NCI-H1436 treated with DMSO at 0.1 percent for 48 hours (cell line): Measurements from ENCODE around the gene FOLR1.
"Not testable (repeated sequence)": the region's sequence is repeated elsewhere in the genome, so short reads cannot be mapped to it uniquely, and the experiment has no call there.

ENCODE experiments used
- DNase-seq: peaks from one replicate; lab custom pipeline; 2025; lab: John Stamatoyannopoulos, UW

The FOLR1 gene

GRCh38 chr11:72191961-72192381 lies at the start of gene FOLR1:
Gene FOLR1, plus strand, starts transcription at chr11:72192140. Its CDS starts 34 bp downstream, at chr11:72192174.
- no peak for DNase-seq

- DNase-seq = not testable (repeated sequence)
Measured at GRCh38 chr11:72142543-72142942, 49.4 kb upstream of the FOLR1 start.

GRCh38 chr11:72144807-72145565 lies 47.0 kb upstream of the FOLR1 start:
- DNase-seq = no peak

- DNase-seq = no peak
Measured at GRCh38 chr11:72146625-72147024, 45.3 kb upstream of the FOLR1 start.

GRCh38 chr11:72150882-72151281 lies 41.1 kb upstream of the FOLR1 start:
- DNase-seq = no peak

GRCh38 chr11:72153874-72154273 lies 38.1 kb upstream of the FOLR1 start:
- not testable (repeated sequence) for DNase-seq

GRCh38 chr11:72154816-72155215 lies 37.1 kb upstream of the FOLR1 start:
- DNase-seq = no peak

GRCh38 chr11:72155751-72156150 lies 36.2 kb upstream of the FOLR1 start:
- no peak for DNase-seq

GRCh38 chr11:72157131-72157530 lies 34.8 kb upstream of the FOLR1 start:
- no peak for DNase-seq

GRCh38 chr11:72160319-72160718 lies 31.6 kb upstream of the FOLR1 start:
- no peak for DNase-seq

- DNase-seq = no peak
Measured at GRCh38 chr11:72162891-72163492, 28.9 kb upstream of the FOLR1 start.

- not testable (repeated sequence) for DNase-seq
Measured at GRCh38 chr11:72164187-72164586, 27.8 kb upstream of the FOLR1 start.

- DNase-seq = not testable (repeated sequence)
Measured at GRCh38 chr11:72169046-72169555, 22.8 kb upstream of the FOLR1 start.

- DNase-seq = not testable (repeated sequence)
Measured at GRCh38 chr11:72169754-72170153, 22.2 kb upstream of the FOLR1 start.

- DNase-seq = not testable (repeated sequence)
Measured at GRCh38 chr11:72172043-72172442, 19.9 kb upstream of the FOLR1 start.

GRCh38 chr11:72173291-72173690 lies 18.6 kb upstream of the FOLR1 start:
- no peak for DNase-seq

GRCh38 chr11:72174302-72175070 lies 17.5 kb upstream of the FOLR1 start:
- DNase-seq = no peak

- DNase-seq = no peak
Measured at GRCh38 chr11:72177656-72178055, 14.3 kb upstream of the FOLR1 start.

GRCh38 chr11:72179049-72179803 lies 12.7 kb upstream of the FOLR1 start:
- no peak for DNase-seq

GRCh38 chr11:72179804-72180396 lies 12.0 kb upstream of the FOLR1 start:
- no peak for DNase-seq

GRCh38 chr11:72180892-72181552 lies 10.9 kb upstream of the FOLR1 start:
- not testable (repeated sequence) for DNase-seq
